ENCODE results near the gene DDX1. TPM values are rescaled to one million over a fixed set of nuclear protein-coding genes. Genes with fewer than 3 reads are reported as not detected.

DDX1 gene
- total and polyA plus RNA-seq, 2 experiments from 2014 or later, result 99.9 to 102 TPM

- TF ChIP-seq CTCF (conservative IDR thresholded peaks at IDR 0.05; ENCODE audit: low read depth in 2 of 2), result no peak
Measured at GRCh38 chr2:15619938-15620337, 28.3 kb downstream of the DDX1 start (continued).

GRCh38 chr2:15620340-15620739 is 28.7 kb downstream of the DDX1 start:
- Mint-ChIP-seq H3K9me3 (no peaks in the 10 kb centered on the region), H3K4me1 (no peaks in the 10 kb centered on the region), H3K4me3 (no peak overlapping the region), H3K36me3 (ENCODE audit: low read depth) (peaks cover 53% of the 10 kb centered on the region), H3K27ac (no peak overlapping the region), H3K27me3 (ENCODE audit: insufficient read depth, low read depth, poor library complexity) (no peaks in the 10 kb centered on the region)
- no peak overlapping the region for H3K27ac ChIP-seq (ENCODE audit: low read depth)
- no peaks in the 10 kb centered on the region for H3K9me2 ChIP-seq (ENCODE audit: insufficient read depth)
- H3K79me2 ChIP-seq (replicated peaks; ENCODE audit: insufficient read depth), result no peaks in the 10 kb centered on the region
- H3K27me3 ChIP-seq (ENCODE audit: insufficient read depth), result no peaks in the 10 kb centered on the region
- peaks cover 63% of the 10 kb centered on the region for H3K36me3 ChIP-seq (ENCODE audit: insufficient read depth)
- no peak overlapping the region for H3K4me3 ChIP-seq
- no peaks in the 10 kb centered on the region for H3F3A ChIP-seq (replicated peaks; ENCODE audit: low read depth)
- H3K4me2 ChIP-seq, result no peak overlapping the region
- DNase-seq (ENCODE audit: low spot score) (no peak), ATAC-seq (no peak)
- H4K20me1 ChIP-seq (replicated peaks; ENCODE audit: insufficient read depth), result no peaks in the 10 kb centered on the region
- no peaks in the 10 kb centered on the region for H3K4me1 ChIP-seq (ENCODE audit: insufficient read depth)
- H2AFZ ChIP-seq, result no peak overlapping the region
- no peak for TF ChIP-seq JUNB (IDR thresholded peaks at IDR 0.05; ENCODE audit: unreplicated experiment)
- no peak for TF ChIP-seq NANOG (IDR thresholded peaks at IDR 0.05; ENCODE audit: borderline replicate concordance)
- no peak for TF ChIP-seq ZNF114 (CRISPR knock-in tag; IDR thresholded peaks at IDR 0.05)
- no peak for TF ChIP-seq EZH2phosphoT487 (IDR thresholded peaks at IDR 0.05; ENCODE audit: unreplicated experiment)
- TF ChIP-seq ZNF331 (CRISPR knock-in tag; IDR thresholded peaks at IDR 0.05; ENCODE audit: low read depth), result no peak
- TF ChIP-seq ZNF462 (CRISPR knock-in tag; IDR thresholded peaks at IDR 0.05), result no peak
- no peak for TF ChIP-seq EZH2 (IDR thresholded peaks at IDR 0.05; ENCODE audit: low read depth, unreplicated experiment)
- no peak for TF ChIP-seq POLR2AphosphoS5 (IDR thresholded peaks at IDR 0.05; ENCODE audit: low read depth)
- TF ChIP-seq ETS1 (IDR thresholded peaks at IDR 0.05), result no peak
- no peak for TF ChIP-seq STAT1 (IDR thresholded peaks at IDR 0.05; ENCODE audit: unreplicated experiment)
- no peak for TF ChIP-seq REST (IDR thresholded peaks at IDR 0.05; ENCODE audit: unreplicated experiment)

Measured in GM23338 (cell line).